Measurements from ENCODE around the gene NAT8L.

- TF ChIP-seq CTCF (conservative IDR thresholded peaks at IDR 0.05; ENCODE audit: low read depth, low read length), result no peak
- TF ChIP-seq EZH2 (IDR thresholded peaks at IDR 0.05; ENCODE audit: low read length, unreplicated experiment), result no peak
These were observed 44.2 kb downstream of the NAT8L start for GRCh38 chr4:2103127-2103842.

Measured in PC-3 (cell line).